HUES48 (cell line): ENCODE measurements around the gene WNT3A.
"Not testable (repeated sequence)": the region's sequence is repeated elsewhere in the genome, so short reads cannot be mapped to it uniquely, and the experiment has no call there.

Source experiments
- H3K27ac ChIP-seq: one replicate; pipeline ENCODE4 v1.7.0; 2013; ENCODE audit warnings: low read depth, low read length, inconsistent platforms
- H3K27me3 ChIP-seq: 2 replicates; pipeline ENCODE4 v1.6.1; 2013; ENCODE audit warnings: mild to moderate bottlenecking, low read length; ENCODE audit not compliant: control insufficient read depth, insufficient read depth
- H3K36me3 ChIP-seq: 2 replicates; pipeline ENCODE4 v1.6.1; 2013; ENCODE audit warnings: low read length; ENCODE audit not compliant: control insufficient read depth, insufficient read depth
- H3K4me1 ChIP-seq: 2 replicates; pipeline ENCODE4 v1.6.1; 2013; ENCODE audit warnings: mild to moderate bottlenecking, low read length; ENCODE audit not compliant: control insufficient read depth, insufficient read depth
- H3K4me3 ChIP-seq: 2 replicates; pipeline ENCODE4 v1.5.1; 2013; ENCODE audit warnings: mild to moderate bottlenecking, low read depth, low read length
- H3K9ac ChIP-seq: 2 replicates; pipeline ENCODE4 v1.6.1; 2013; ENCODE audit warnings: mild to moderate bottlenecking, low read depth, low read length, moderate library complexity
- H3K9me3 ChIP-seq: 2 replicates; pipeline ENCODE4 v1.6.1; 2013; ENCODE audit warnings: low read length; ENCODE audit not compliant: control insufficient read depth, insufficient read depth

Gene WNT3A

GRCh38 chr1:228006786-228007048 is at the start of gene WNT3A:
WNT3A (plus strand) TSS chr1:228006998; CDS start chr1:228007129, 131 bp downstream.
- Histone ChIP-seq H3K36me3 (no peaks in the 10 kb centered on the region), H3K27me3 (peaks cover 98% of the 10 kb centered on the region), H3K4me3 (peak within 1 kb of the TSS; percentile 55), H3K9ac (no peak within 1 kb of the TSS), H3K4me1 (peaks cover 29% of the 10 kb centered on the region), H3K27ac (no peak within 1 kb of the TSS), H3K9me3 (no peaks in the 10 kb centered on the region)

- H3K27ac ChIP-seq = no peak overlapping the region
- no peak overlapping the region for H3K9ac ChIP-seq
- no peaks in the 10 kb centered on the region for H3K9me3 ChIP-seq
- H3K4me1 ChIP-seq = no peaks in the 10 kb centered on the region
- no peak overlapping the region for H3K4me3 ChIP-seq
- no peaks in the 10 kb centered on the region for H3K36me3 ChIP-seq
- H3K27me3 ChIP-seq = no peaks in the 10 kb centered on the region; the same call in 1 of the 2 replicates
Observed at GRCh38 chr1:227958617-227959324, 48.0 kb upstream of the WNT3A start.

GRCh38 chr1:227959325-227959860 is 47.4 kb upstream of the WNT3A start:
- Histone ChIP-seq H3K4me3 (no peak overlapping the region), H3K27me3 (no peaks in the 10 kb centered on the region; the same call in 1 of the 2 replicates), H3K27ac (no peak overlapping the region), H3K9ac (no peak overlapping the region), H3K4me1 (no peaks in the 10 kb centered on the region), H3K9me3 (no peaks in the 10 kb centered on the region), H3K36me3 (no peaks in the 10 kb centered on the region)

- H3K4me1 ChIP-seq = no peaks in the 10 kb centered on the region
- no peak overlapping the region for H3K4me3 ChIP-seq
- no peak overlapping the region for H3K27ac ChIP-seq
- no peaks in the 10 kb centered on the region for H3K9me3 ChIP-seq
- no peaks in the 10 kb centered on the region for H3K27me3 ChIP-seq
- no peak overlapping the region for H3K9ac ChIP-seq
- H3K36me3 ChIP-seq = no peaks in the 10 kb centered on the region
Observed at GRCh38 chr1:227961651-227962466, 44.9 kb upstream of the WNT3A start.

GRCh38 chr1:227966733-227967132 is 40.1 kb upstream of the WNT3A start:
- H3K4me1 ChIP-seq, H3K9ac ChIP-seq, H3K27me3 ChIP-seq, H3K36me3 ChIP-seq, H3K9me3 ChIP-seq, H3K4me3 ChIP-seq, H3K27ac ChIP-seq: not testable (repeated sequence)

GRCh38 chr1:227967815-227968214 is 39.0 kb upstream of the WNT3A start:
- not testable (repeated sequence) for H3K4me3 ChIP-seq, H3K36me3 ChIP-seq, H3K9ac ChIP-seq, H3K27me3 ChIP-seq, H3K9me3 ChIP-seq, H3K27ac ChIP-seq, H3K4me1 ChIP-seq

- H3K36me3 ChIP-seq, H3K4me1 ChIP-seq, H3K4me3 ChIP-seq: not testable (repeated sequence)
Observed at GRCh38 chr1:227970076-227970995, 36.5 kb upstream of the WNT3A start.

GRCh38 chr1:227971216-227971615 is 35.6 kb upstream of the WNT3A start:
- H3K36me3 ChIP-seq, H3K4me1 ChIP-seq, H3K9me3 ChIP-seq, H3K27me3 ChIP-seq, H3K9ac ChIP-seq, H3K27ac ChIP-seq, H3K4me3 ChIP-seq: not testable (repeated sequence)

More at GRCh38 chr1:227970076-227970995, 36.5 kb upstream of the WNT3A start:
- H3K9me3 ChIP-seq, H3K9ac ChIP-seq, H3K27me3 ChIP-seq, H3K27ac ChIP-seq: not testable (repeated sequence)

- not testable (repeated sequence) for H3K4me3 ChIP-seq, H3K4me1 ChIP-seq, H3K9ac ChIP-seq, H3K9me3 ChIP-seq, H3K27me3 ChIP-seq, H3K27ac ChIP-seq, H3K36me3 ChIP-seq
Observed at GRCh38 chr1:227971643-227972282, 35.0 kb upstream of the WNT3A start.

- H3K36me3 ChIP-seq, H3K4me3 ChIP-seq: not testable (repeated sequence)
Observed at GRCh38 chr1:227972283-227972679, 34.5 kb upstream of the WNT3A start.

More at GRCh38 chr1:227972283-227972679, 34.5 kb upstream of the WNT3A start:
- not testable (repeated sequence) for H3K4me1 ChIP-seq, H3K27me3 ChIP-seq, H3K9me3 ChIP-seq, H3K9ac ChIP-seq, H3K27ac ChIP-seq
